Mesothelial cell of epicardium (in vitro differentiated cells): Measurements from ENCODE around the gene POTEB3. TPM values are rescaled to one million over a fixed set of nuclear protein-coding genes. Genes with fewer than 3 reads are reported as not detected.

Experiments
- microRNA-seq: library from miRNA; unstranded; fragments of <30 nt; microRNA quantifications from one replicate; pipeline ENCODE4 v1.2.0, GENCODE V29; 2021; ENCODE audit warnings: inconsistent platforms, mixed read lengths
- total RNA-seq: library from RNA; stranded (reverse); gene quantifications from 3 replicates; pipeline ENCODE4 v1.2.1, GENCODE V29; 2021

POTEB3 gene
- total RNA-seq, 1 donor from 2014 or later, result not detected

Small RNA genes within 50 kb of the gene (microRNA-seq; reads per million reads assigned to microRNA genes)
- gene MIR3118-3, result not detected
